Progenitor cell of endocrine pancreas (in vitro differentiated cells): Measurements from ENCODE around the gene NPAS2. TPM values are rescaled to one million over a fixed set of nuclear protein-coding genes. Genes with fewer than 3 reads are reported as not detected.
A peak's percentile ranks its signal among the peaks of the same experiment; 100 is the strongest.

Experiments
- DNase-seq: peaks from one replicate; pipeline ENCODE4 v3.0.0; 2021; ENCODE audit warnings: low spot score; ENCODE audit not compliant: unreplicated experiment
- H3K27ac Mint-ChIP-seq: 2 replicates; pipeline ENCODE4 v1.8.0; 2021; ENCODE audit warnings: mild to moderate bottlenecking, moderate library complexity, mixed read lengths
- H3K27me3 Mint-ChIP-seq: 2 replicates; pipeline ENCODE4 v1.8.0; 2021; ENCODE audit warnings: mixed read lengths
- H3K36me3 Mint-ChIP-seq: 2 replicates; pipeline ENCODE4 v1.8.0; 2022; ENCODE audit warnings: mixed read lengths; ENCODE audit not compliant: insufficient read depth
- H3K4me1 Mint-ChIP-seq: 2 replicates; pipeline ENCODE4 v1.8.0; 2021; ENCODE audit warnings: low read depth, mixed read lengths
- H3K4me3 Mint-ChIP-seq: 2 replicates; pipeline ENCODE4 v1.8.0; 2021; ENCODE audit warnings: low read depth, mild to moderate bottlenecking, moderate library complexity, mixed read lengths
- H3K9me3 Mint-ChIP-seq: 2 replicates; pipeline ENCODE4 v1.8.0; 2021; ENCODE audit warnings: low read depth, mixed read lengths
- total RNA-seq: library from RNA; stranded (reverse); gene quantifications from 2 replicates; pipeline ENCODE4 v1.2.1, GENCODE V29; 2021
- TF ChIP-seq, protein P1 (sequence below): fragments of 200-600 bp; sonication (generic); IDR thresholded peaks from one replicate; pipeline ENCODE4 v1.5.0; 2021; ENCODE audit warnings: antibody characterized with exemption, mild to moderate bottlenecking; ENCODE audit not compliant: unreplicated experiment

NPAS2 gene
- total RNA-seq, 1 donor from 2014 or later = 0.84 TPM

DNA sequence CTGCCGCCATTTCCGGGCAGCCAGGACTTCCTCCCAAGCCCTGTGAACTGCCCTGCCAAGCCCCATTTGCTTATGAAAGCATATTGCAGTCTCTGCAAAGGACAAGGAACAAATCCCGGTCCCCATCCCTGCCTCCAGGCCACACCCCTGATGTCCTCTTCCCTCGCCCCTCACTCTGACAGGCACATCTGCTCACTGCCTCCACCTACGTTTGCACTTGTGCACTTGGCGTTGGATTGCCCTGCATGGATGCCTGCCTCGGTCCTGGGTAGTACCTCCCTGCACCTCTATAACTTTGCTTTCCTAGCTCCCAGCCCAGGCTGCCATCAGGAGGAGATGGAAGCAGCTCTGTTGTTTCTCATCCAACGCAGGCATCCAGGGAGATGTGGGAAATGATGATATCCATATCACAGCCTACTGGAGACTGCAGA is 162.5 kb downstream of the NPAS2 start:
- Mint-ChIP-seq H3K9me3 (no peaks in the 10 kb centered on the region), H3K36me3 (no peaks in the 10 kb centered on the region), H3K4me3 (no peak overlapping the region), H3K27me3 (peaks cover 10% of the 10 kb centered on the region), H3K4me1 (peaks cover 4% of the 10 kb centered on the region), H3K27ac (no peak overlapping the region)
- TF ChIP-seq, protein P1, sequence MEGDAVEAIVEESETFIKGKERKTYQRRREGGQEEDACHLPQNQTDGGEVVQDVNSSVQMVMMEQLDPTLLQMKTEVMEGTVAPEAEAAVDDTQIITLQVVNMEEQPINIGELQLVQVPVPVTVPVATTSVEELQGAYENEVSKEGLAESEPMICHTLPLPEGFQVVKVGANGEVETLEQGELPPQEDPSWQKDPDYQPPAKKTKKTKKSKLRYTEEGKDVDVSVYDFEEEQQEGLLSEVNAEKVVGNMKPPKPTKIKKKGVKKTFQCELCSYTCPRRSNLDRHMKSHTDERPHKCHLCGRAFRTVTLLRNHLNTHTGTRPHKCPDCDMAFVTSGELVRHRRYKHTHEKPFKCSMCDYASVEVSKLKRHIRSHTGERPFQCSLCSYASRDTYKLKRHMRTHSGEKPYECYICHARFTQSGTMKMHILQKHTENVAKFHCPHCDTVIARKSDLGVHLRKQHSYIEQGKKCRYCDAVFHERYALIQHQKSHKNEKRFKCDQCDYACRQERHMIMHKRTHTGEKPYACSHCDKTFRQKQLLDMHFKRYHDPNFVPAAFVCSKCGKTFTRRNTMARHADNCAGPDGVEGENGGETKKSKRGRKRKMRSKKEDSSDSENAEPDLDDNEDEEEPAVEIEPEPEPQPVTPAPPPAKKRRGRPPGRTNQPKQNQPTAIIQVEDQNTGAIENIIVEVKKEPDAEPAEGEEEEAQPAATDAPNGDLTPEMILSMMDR = no peak
- DNase-seq = no peak

DNA sequence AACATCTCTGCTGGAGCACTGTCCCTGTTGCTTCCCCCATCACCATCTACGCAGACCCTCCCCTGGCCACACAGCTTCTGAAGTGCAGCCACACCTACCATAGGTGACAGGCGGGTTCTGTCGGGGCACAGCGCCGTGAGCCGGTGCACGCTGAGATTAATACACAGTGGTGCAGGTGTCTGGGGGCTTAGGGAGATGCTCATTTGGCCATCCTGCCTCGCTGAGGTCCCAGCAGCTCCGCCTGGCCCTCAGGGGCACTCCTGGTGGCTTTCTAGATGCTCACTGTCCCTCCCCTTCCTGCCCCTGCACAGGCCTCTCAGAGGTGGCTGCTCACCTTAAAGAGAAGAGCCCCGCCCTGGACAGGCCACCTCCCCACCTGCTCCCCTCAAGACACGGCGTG is 163.3 kb downstream of the NPAS2 start:
- DNase-seq = no peak
- TF ChIP-seq, protein P1 = no peak
- Mint-ChIP-seq H3K36me3 (no peaks in the 10 kb centered on the region), H3K27me3 (peaks cover 10% of the 10 kb centered on the region), H3K9me3 (no peaks in the 10 kb centered on the region), H3K4me1 (peaks cover 4% of the 10 kb centered on the region), H3K4me3 (no peak overlapping the region), H3K27ac (no peak overlapping the region)

DNA sequence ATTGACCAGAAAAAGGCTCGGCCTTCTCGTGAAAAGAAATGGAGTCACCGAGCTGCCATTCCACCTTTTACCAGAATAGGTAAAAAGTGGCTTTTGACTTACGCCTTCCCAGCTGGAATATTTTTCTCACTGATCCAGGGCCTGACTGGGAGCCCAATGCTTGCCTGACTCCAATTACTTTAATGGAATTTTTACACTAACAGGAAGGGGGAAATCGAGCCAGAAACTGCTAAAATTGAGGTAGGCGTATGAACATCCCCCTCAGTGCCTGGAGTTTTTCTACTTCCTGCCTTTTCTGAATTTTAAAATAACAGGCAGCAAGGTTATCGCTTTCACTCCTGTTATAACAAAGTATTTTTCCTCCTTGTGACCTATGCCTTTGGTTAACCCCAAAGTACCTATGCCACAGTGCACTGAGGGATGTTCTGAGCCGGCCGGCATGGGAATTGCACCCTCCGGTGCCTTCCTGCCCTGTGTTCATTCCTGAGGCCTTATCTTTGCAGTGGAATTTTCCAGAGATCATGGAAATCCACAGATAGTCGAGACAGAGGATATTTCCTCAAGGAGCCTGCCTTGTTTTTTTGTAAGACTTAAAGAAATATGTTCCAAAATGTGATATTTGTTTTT is 163.9 kb downstream of the NPAS2 start:
- Mint-ChIP-seq H3K27ac (no peak overlapping the region), H3K27me3 (peaks cover 10% of the 10 kb centered on the region), H3K36me3 (no peaks in the 10 kb centered on the region), H3K4me3 (no peak overlapping the region), H3K9me3 (no peaks in the 10 kb centered on the region), H3K4me1 (peaks cover 4% of the 10 kb centered on the region)
- TF ChIP-seq, protein P1 = no peak
- no peak for DNase-seq

DNA sequence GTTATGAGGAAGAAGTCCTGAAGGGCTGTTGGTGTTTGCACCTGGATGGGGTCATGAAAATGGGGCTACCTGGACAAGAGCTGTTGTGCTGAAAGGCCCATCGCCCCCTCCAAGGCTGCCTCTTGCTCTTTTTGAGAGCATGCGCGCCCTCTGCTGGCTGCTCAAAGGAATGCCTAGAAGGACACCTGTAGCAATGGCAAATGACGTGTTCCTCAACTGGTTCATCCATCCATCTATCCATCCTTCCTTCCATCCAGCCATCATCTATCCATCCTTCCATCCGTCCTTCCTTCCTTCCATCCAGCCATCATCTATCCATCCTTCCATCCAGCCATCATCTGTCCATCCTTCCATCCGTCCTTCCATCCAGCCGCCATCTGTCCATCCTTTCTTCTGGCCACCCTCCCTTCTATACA is 165.0 kb downstream of the NPAS2 start:
- TF ChIP-seq, protein P1 = peak; percentile 93
- no peaks in the 10 kb centered on the region for H3K36me3 Mint-ChIP-seq
- H3K9me3 Mint-ChIP-seq = no peaks in the 10 kb centered on the region
- no peak overlapping the region for H3K27ac Mint-ChIP-seq
- peaks cover 14% of the 10 kb centered on the region for H3K27me3 Mint-ChIP-seq
- peaks cover 4% of the 10 kb centered on the region for H3K4me1 Mint-ChIP-seq
- peak; percentile 67 for DNase-seq
- H3K4me3 Mint-ChIP-seq = no peak overlapping the region

DNA sequence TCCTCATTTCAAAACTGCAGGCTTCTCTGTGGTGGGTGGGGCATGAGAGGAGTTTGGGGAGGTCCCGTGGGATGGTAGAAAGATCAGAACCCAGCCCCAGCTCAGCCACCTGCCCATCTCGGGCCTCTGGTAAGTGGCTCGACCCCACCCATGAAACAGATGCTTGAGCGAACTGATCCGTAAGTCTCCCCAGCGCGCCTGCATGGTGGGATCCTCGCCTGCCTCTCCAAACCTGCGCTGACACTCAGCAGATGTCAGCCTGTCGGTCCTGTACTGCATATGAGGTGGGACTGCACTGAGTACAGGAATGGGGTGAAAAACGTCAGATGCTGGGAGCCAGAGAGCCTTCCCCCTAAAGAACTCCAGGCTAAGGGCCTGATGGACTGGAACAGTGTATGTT is 166.2 kb downstream of the NPAS2 start:
- Mint-ChIP-seq H3K36me3 (no peaks in the 10 kb centered on the region), H3K4me1 (peaks cover 1% of the 10 kb centered on the region), H3K4me3 (no peak overlapping the region), H3K27me3 (peaks cover 20% of the 10 kb centered on the region), H3K27ac (no peak overlapping the region), H3K9me3 (no peaks in the 10 kb centered on the region)
- TF ChIP-seq, protein P1 = no peak
- DNase-seq = no peak
